ENCODE data around the gene DOCK9.

Gene DOCK9

DNA sequence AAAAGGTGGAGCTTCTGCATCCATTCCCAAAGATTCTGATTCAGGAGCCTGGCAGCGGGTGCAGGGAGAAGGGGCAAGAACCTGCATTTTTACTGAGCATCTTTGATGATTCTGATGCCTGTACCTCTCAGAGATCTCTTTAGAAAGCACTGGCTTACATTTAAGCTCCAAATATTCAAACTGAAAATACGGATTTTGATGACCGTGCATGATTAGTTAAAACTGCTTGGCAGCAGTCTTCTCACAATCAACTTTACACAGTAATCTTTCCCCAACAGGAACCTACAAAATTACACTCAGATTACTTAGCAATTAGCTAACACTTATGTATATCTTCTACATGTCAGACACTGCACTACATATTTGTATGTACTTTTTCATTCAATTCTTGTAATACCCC is 108.9 kb downstream of the DOCK9 start:
- H3K36me3 ChIP-seq (ENCODE audit: control insufficient read depth, insufficient read depth, low read length), result no peaks in the 10 kb centered on the region
- H3K27ac ChIP-seq (ENCODE audit: insufficient read depth, low read depth, low read length, poor library complexity, severe bottlenecking), result no peak overlapping the region
- WGBS, 2 experiments, result 91 to 93% methylated on average over 3 of the region's 3 CpGs
- H3K27me3 ChIP-seq (ENCODE audit: control insufficient read depth, insufficient read depth, low read length, poor library complexity, severe bottlenecking), result no peaks in the 10 kb centered on the region
- no peak overlapping the region for H3K4me3 ChIP-seq (ENCODE audit: insufficient read depth, low read depth, low read length)
- no peaks in the 10 kb centered on the region for H3K9me3 ChIP-seq (ENCODE audit: control insufficient read depth, low read length)
- H3K4me1 ChIP-seq (ENCODE audit: control insufficient read depth, insufficient read depth, low read length), result no peaks in the 10 kb centered on the region

DNA sequence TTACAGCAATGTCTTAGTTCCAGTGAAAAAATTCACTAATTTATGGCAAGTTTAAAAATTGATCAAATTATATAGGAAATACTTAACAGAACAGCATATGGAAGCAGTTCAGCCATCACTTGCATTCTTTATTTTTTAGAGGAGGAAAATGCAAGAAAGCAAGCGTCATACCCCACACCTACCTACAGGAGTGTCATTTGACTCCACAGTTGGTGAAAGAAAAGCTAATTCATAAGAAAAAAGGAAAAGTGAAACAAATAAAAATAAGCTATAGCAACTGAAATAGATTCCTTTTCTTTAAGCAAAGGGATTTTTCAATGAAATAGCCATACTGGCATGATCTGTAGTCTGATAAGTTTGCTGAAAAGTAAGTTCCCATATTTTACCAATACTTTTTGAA is 111.0 kb downstream of the DOCK9 start:
- H3K9me3 ChIP-seq (ENCODE audit: control insufficient read depth, low read length), result no peaks in the 10 kb centered on the region
- H3K4me1 ChIP-seq (ENCODE audit: control insufficient read depth, insufficient read depth, low read length), result no peaks in the 10 kb centered on the region
- H3K27me3 ChIP-seq (ENCODE audit: control insufficient read depth, insufficient read depth, low read length, poor library complexity, severe bottlenecking), result no peaks in the 10 kb centered on the region
- H3K36me3 ChIP-seq (ENCODE audit: control insufficient read depth, insufficient read depth, low read length), result no peaks in the 10 kb centered on the region
- H3K4me3 ChIP-seq (ENCODE audit: insufficient read depth, low read depth, low read length), result no peak overlapping the region
- no peak overlapping the region for H3K27ac ChIP-seq (ENCODE audit: insufficient read depth, low read depth, low read length, poor library complexity, severe bottlenecking)
- no CpG with 5 or more reads among the region's 1 CpG for WGBS, 2 experiments

DNA sequence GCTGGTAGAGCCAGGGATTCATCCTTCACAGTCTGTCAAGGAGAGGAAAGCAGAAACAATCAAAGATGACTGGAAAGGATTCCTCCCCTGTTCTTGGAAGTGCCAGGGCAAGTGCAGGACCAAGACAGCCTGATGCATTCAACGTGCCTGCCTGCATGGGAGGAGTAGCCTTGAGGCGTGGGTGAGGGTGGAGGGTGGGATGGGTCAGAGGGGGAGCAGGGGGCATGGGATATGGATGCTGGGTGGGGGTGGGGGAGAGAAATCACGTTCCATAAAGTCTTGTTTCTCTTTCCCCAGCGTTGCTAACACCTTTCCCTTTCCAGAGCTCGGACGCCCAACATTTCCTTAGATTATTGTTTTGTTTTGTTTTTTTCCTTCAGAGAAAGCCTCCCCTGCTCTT is 117.4 kb downstream of the DOCK9 start:
- WGBS, 2 experiments, result 71 to 78% methylated on average over 5 to 6 of the region's 6 CpGs
- no peaks in the 10 kb centered on the region for H3K36me3 ChIP-seq (ENCODE audit: control insufficient read depth, insufficient read depth, low read length)
- H3K27ac ChIP-seq (ENCODE audit: insufficient read depth, low read depth, low read length, poor library complexity, severe bottlenecking), result no peak overlapping the region
- H3K4me3 ChIP-seq (ENCODE audit: insufficient read depth, low read depth, low read length), result no peak overlapping the region
- no peaks in the 10 kb centered on the region for H3K9me3 ChIP-seq (ENCODE audit: control insufficient read depth, low read length)
- H3K4me1 ChIP-seq (ENCODE audit: control insufficient read depth, insufficient read depth, low read length), result no peaks in the 10 kb centered on the region
- no peaks in the 10 kb centered on the region for H3K27me3 ChIP-seq (ENCODE audit: control insufficient read depth, insufficient read depth, low read length, poor library complexity, severe bottlenecking)

DNA sequence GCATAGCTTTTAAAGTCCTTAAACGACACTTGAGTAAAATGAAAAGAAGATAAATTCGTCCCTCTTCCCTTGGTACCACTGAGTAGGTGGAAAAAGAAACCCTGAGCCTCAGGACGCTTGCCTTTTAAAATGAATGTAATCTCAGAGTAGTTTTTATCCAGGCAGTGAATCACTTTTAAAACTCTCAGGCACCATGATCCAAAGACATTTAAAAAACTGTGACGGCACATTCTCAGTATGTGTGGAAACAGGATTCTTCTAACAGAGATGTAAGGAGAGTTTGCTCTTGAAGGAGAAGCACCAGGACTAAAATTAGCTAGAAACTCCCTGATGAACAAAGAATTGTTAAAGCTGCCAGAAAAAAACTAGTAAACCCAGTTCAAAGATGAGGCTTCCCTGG is 119.7 kb downstream of the DOCK9 start:
- Histone ChIP-seq H3K4me3 (ENCODE audit: insufficient read depth, low read depth, low read length) (no peak overlapping the region), H3K27me3 (ENCODE audit: control insufficient read depth, insufficient read depth, low read length, poor library complexity, severe bottlenecking) (no peaks in the 10 kb centered on the region), H3K36me3 (ENCODE audit: control insufficient read depth, insufficient read depth, low read length) (no peaks in the 10 kb centered on the region), H3K27ac (ENCODE audit: insufficient read depth, low read depth, low read length, poor library complexity, severe bottlenecking) (no peak overlapping the region), H3K9me3 (ENCODE audit: control insufficient read depth, low read length) (no peaks in the 10 kb centered on the region), H3K4me1 (ENCODE audit: control insufficient read depth, insufficient read depth, low read length) (no peaks in the 10 kb centered on the region)
- 94 to 97% methylated on average over 4 of the region's 4 CpGs for WGBS, 2 experiments

DNA sequence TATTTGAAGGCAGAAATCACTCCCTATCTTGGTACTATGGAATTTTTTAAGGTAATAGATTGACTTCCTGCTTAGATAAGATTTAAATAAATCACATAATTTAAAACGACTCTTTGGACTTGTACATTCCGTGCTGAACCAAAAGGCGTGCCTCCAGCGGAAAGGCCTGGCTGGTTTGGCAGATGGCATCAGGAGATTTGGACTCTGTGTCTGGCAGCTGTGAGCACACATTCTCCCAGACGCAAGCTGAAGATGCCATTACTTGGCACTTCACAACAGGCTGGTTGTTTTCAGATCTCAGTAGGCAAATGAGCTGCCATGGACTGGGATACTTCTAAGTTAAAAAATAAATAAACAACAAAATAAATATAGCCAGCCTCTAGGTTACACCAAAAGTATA is 120.9 kb downstream of the DOCK9 start:
- no peaks in the 10 kb centered on the region for H3K36me3 ChIP-seq (ENCODE audit: control insufficient read depth, insufficient read depth, low read length)
- no peak overlapping the region for H3K4me3 ChIP-seq (ENCODE audit: insufficient read depth, low read depth, low read length)
- WGBS, 2 experiments, result 74 to 76% methylated on average over 5 of the region's 5 CpGs
- H3K27me3 ChIP-seq (ENCODE audit: control insufficient read depth, insufficient read depth, low read length, poor library complexity, severe bottlenecking), result no peaks in the 10 kb centered on the region
- H3K27ac ChIP-seq (ENCODE audit: insufficient read depth, low read depth, low read length, poor library complexity, severe bottlenecking), result no peak overlapping the region
- H3K4me1 ChIP-seq (ENCODE audit: control insufficient read depth, insufficient read depth, low read length), result no peaks in the 10 kb centered on the region
- no peaks in the 10 kb centered on the region for H3K9me3 ChIP-seq (ENCODE audit: control insufficient read depth, low read length)

DNA sequence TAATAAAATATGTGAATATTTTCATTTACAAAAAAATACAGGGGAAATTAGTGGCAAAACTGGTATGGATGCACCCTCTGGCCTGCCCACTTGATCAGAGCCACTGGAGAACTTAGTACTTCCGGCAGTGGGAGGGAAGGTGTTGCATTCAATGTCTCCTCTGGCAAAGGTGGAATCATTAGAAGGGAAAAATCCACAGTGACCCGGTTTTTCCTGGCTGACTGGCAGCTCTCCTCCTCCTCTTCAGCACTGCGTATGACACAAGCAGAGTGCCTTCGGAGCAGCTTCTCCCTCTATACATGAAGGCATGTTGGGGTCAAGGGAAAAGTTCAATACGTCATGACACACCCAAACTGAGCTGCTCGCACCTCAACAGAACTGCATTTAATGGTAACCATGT is 123.4 kb downstream of the DOCK9 start:
- no peaks in the 10 kb centered on the region for H3K36me3 ChIP-seq (ENCODE audit: control insufficient read depth, insufficient read depth, low read length)
- WGBS, 2 experiments, result 93 to 94% methylated on average over 6 of the region's 6 CpGs

DNA sequence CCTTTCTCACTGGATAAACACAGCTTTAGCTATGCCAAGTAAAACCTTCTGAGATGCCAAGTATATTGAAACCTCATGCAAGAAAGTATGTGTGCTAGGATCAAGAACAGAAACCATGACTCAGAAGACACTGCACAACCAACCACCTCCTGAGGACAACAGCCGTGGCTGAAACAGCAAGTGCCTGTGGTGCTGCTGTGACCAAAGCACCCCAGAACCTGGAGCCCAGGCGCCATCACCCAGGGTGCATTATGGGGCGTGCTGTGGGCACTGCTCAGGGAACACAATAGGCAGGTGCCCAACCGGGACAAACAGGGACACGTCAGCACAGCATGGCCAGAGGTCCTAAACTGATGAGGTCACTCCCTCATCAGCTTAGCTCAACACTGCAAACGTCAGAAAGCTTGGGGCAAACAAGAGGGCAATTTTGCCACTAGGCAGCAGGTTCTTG is 124.1 kb downstream of the DOCK9 start:
- Histone ChIP-seq H3K27ac (ENCODE audit: insufficient read depth, low read depth, low read length, poor library complexity, severe bottlenecking) (no peak overlapping the region), H3K4me1 (ENCODE audit: control insufficient read depth, insufficient read depth, low read length) (no peaks in the 10 kb centered on the region), H3K9me3 (ENCODE audit: control insufficient read depth, low read length) (no peaks in the 10 kb centered on the region), H3K27me3 (ENCODE audit: control insufficient read depth, insufficient read depth, low read length, poor library complexity, severe bottlenecking) (no peaks in the 10 kb centered on the region), H3K4me3 (ENCODE audit: insufficient read depth, low read depth, low read length) (no peak overlapping the region), H3K36me3 (ENCODE audit: control insufficient read depth, insufficient read depth, low read length) (no peaks in the 10 kb centered on the region)
- 87 to 90% methylated on average over 6 of the region's 6 CpGs for WGBS, 2 experiments

More for the DNA sequence above, 123.4 kb downstream of the DOCK9 start:
- Histone ChIP-seq H3K27me3 (ENCODE audit: control insufficient read depth, insufficient read depth, low read length, poor library complexity, severe bottlenecking) (no peaks in the 10 kb centered on the region), H3K4me3 (ENCODE audit: insufficient read depth, low read depth, low read length) (no peak overlapping the region), H3K4me1 (ENCODE audit: control insufficient read depth, insufficient read depth, low read length) (no peaks in the 10 kb centered on the region), H3K27ac (ENCODE audit: insufficient read depth, low read depth, low read length, poor library complexity, severe bottlenecking) (no peak overlapping the region), H3K9me3 (ENCODE audit: control insufficient read depth, low read length) (no peaks in the 10 kb centered on the region)

DNA sequence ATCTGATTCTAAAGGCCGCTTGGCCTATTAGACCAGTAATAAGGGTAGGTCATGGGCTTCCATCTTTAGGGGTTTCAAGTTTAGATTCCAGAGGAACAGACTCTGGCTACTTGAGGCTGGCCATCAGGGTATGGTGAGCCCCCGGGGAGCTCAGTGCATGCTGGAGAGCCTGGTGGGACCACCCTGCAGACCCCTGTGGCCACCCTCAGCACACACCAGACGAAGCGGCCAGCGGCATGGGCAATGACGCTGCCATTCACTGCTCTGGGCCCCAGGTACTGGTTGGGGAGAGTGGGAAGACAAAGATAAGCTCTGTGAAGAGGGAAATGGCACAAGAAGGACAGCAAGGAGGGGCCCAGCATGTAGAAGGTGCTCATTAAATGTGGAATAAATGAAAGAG is 126.6 kb downstream of the DOCK9 start:
- Histone ChIP-seq H3K27me3 (ENCODE audit: control insufficient read depth, insufficient read depth, low read length, poor library complexity, severe bottlenecking) (no peaks in the 10 kb centered on the region), H3K4me1 (ENCODE audit: control insufficient read depth, insufficient read depth, low read length) (no peaks in the 10 kb centered on the region), H3K4me3 (ENCODE audit: insufficient read depth, low read depth, low read length) (no peak overlapping the region), H3K9me3 (ENCODE audit: control insufficient read depth, low read length) (no peaks in the 10 kb centered on the region), H3K27ac (ENCODE audit: insufficient read depth, low read depth, low read length, poor library complexity, severe bottlenecking) (no peak overlapping the region), H3K36me3 (ENCODE audit: control insufficient read depth, insufficient read depth, low read length) (no peaks in the 10 kb centered on the region)
- 95 to 96% methylated on average over 6 of the region's 6 CpGs for WGBS, 2 experiments

DNA sequence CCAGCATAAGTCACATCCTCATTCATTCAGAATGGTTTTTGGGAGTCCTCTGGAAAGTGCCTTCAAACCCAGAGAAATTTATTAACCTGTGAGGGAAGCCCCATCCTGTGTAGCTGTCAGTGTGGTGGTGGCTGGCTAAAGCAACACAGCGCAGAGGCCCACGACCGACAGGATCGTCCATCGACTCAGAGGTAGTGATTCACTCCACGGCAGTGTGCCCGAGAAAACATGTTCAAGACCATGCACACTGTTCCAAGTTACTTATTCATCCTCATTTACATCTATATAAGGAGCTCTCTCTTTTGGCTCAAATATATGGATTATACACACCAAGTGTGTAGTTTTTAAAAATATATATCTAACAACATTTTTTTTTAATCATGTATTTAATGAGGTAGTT is 129.1 kb downstream of the DOCK9 start:
- Histone ChIP-seq H3K4me1 (ENCODE audit: control insufficient read depth, insufficient read depth, low read length) (no peaks in the 10 kb centered on the region), H3K27ac (ENCODE audit: insufficient read depth, low read depth, low read length, poor library complexity, severe bottlenecking) (no peak overlapping the region), H3K36me3 (ENCODE audit: control insufficient read depth, insufficient read depth, low read length) (no peaks in the 10 kb centered on the region), H3K27me3 (ENCODE audit: control insufficient read depth, insufficient read depth, low read length, poor library complexity, severe bottlenecking) (no peaks in the 10 kb centered on the region), H3K9me3 (ENCODE audit: control insufficient read depth, low read length) (no peaks in the 10 kb centered on the region), H3K4me3 (ENCODE audit: insufficient read depth, low read depth, low read length) (no peak overlapping the region)
- 94 to 96% methylated on average over 7 of the region's 7 CpGs for whole genome bisulfite sequencing, 2 experiments

DNA sequence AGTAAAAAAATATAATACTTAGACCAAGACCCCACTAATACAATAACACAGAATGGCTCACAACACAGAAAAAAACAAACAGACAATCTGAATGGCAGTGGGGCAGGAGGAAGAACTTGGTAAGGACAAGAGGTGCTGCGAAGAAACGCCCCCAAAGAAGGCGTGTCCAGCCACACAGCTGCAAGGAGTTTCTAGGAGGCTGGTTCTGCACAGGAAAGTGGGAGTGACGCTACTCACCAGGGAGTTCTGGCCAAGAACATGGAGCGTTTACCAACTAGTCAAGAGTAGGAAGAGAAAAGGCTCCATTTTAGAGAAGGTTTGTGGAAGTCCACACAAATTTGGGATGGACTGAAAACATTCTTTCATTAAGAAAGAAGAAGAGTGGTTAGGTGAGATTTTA is 130.1 kb downstream of the DOCK9 start:
- Histone ChIP-seq H3K4me3 (ENCODE audit: insufficient read depth, low read depth, low read length) (no peak overlapping the region), H3K4me1 (ENCODE audit: control insufficient read depth, insufficient read depth, low read length) (peaks cover 3% of the 10 kb centered on the region), H3K27me3 (ENCODE audit: control insufficient read depth, insufficient read depth, low read length, poor library complexity, severe bottlenecking) (no peaks in the 10 kb centered on the region), H3K27ac (ENCODE audit: insufficient read depth, low read depth, low read length, poor library complexity, severe bottlenecking) (no peak overlapping the region), H3K9me3 (ENCODE audit: control insufficient read depth, low read length) (no peaks in the 10 kb centered on the region), H3K36me3 (ENCODE audit: control insufficient read depth, insufficient read depth, low read length) (no peaks in the 10 kb centered on the region)
- 42 to 44% methylated on average over 5 of the region's 5 CpGs for WGBS, 2 experiments

DNA sequence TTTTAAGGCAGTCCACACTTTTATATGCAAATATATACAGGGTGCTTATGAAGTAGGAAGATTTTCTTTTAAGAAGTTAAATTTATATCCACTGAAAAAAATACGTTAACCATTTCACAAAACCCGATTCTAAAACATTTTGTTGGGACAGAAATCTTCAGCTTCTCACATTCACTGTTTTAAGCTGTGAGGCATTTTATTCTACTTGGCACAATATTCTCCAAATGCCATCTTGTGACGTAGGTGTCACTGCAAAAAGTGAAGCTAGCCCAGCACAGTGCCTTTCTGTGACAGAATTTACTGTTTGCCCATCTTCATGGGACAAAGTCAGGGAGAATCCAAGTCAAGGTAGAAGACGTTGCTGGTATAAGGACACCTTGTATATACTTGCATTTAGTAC is 130.9 kb downstream of the DOCK9 start:
- H3K4me1 ChIP-seq (ENCODE audit: control insufficient read depth, insufficient read depth, low read length), result peaks cover 3% of the 10 kb centered on the region
- no peak overlapping the region for H3K27ac ChIP-seq (ENCODE audit: insufficient read depth, low read depth, low read length, poor library complexity, severe bottlenecking)
- H3K36me3 ChIP-seq (ENCODE audit: control insufficient read depth, insufficient read depth, low read length), result no peaks in the 10 kb centered on the region
- 92 to 94% methylated on average over 3 to 4 of the region's 4 CpGs for WGBS, 2 experiments
- no peak overlapping the region for H3K4me3 ChIP-seq (ENCODE audit: insufficient read depth, low read depth, low read length)
- H3K9me3 ChIP-seq (ENCODE audit: control insufficient read depth, low read length), result no peaks in the 10 kb centered on the region
- no peaks in the 10 kb centered on the region for H3K27me3 ChIP-seq (ENCODE audit: control insufficient read depth, insufficient read depth, low read length, poor library complexity, severe bottlenecking)
